Gastrocnemius medialis (tissue), 4 donors: ENCODE data around the gene KCNIP1.

Experiments
- CTCF ChIP-seq, 5 experiments: fragments of 450-650 bp in 3 of 5; fragments of 200-600 bp in 2 of 5; sonication (generic) in 2 of 5; IDR thresholded peaks in 4 of 5; conservative IDR thresholded peaks in 1 of 5; 1 replicate in 4 of 5; 2 replicates in 1 of 5; pipeline ENCODE4 v1.5.1; 2016 to 2019; ENCODE audit warnings: antibody characterized with exemption in 5 of 5, mild to moderate bottlenecking in 3 of 5, moderate library complexity in 3 of 5
- POLR2A ChIP-seq, 2 donors: fragments of 450-650 bp; IDR thresholded peaks; one replicate each; pipeline ENCODE4 v1.6.1; 2017; ENCODE audit warnings: antibody characterized with exemption in 2 of 2, mild to moderate bottlenecking in 2 of 2, moderate library complexity in 2 of 2

DNA sequence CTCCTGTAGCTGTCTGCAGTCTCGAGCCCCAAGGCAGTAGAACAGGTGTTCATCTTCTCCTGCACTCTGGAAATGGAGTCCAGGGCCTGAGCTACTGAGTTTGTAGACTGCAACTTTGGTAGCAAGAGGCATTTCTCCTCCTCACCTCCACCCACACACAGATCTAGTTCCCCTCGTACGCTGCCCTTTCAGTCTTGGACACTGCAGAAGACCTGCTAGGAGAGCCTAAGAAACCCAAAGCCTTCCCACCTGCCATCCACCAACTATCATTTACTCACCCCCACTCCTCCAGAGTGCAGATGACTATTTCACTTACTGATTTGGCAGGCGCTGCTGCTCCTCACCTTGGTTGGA is 59.0 kb downstream of the KCNIP1 start:
- TF ChIP-seq CTCF (IDR thresholded peaks at IDR 0.05 in 4 of 5, conservative IDR thresholded peaks at IDR 0.05 in 1 of 5) (no peak), POLR2A (IDR thresholded peaks at IDR 0.05) (no peak)
